ENCODE measurements around the gene UNKL. TPM values are rescaled to one million over a fixed set of nuclear protein-coding genes. Genes with fewer than 3 reads are reported as not detected.

The UNKL gene
- total RNA-seq, 4 donors from 2014 or later: 15.2 to 86.4 (median 24.2) TPM

DNA sequence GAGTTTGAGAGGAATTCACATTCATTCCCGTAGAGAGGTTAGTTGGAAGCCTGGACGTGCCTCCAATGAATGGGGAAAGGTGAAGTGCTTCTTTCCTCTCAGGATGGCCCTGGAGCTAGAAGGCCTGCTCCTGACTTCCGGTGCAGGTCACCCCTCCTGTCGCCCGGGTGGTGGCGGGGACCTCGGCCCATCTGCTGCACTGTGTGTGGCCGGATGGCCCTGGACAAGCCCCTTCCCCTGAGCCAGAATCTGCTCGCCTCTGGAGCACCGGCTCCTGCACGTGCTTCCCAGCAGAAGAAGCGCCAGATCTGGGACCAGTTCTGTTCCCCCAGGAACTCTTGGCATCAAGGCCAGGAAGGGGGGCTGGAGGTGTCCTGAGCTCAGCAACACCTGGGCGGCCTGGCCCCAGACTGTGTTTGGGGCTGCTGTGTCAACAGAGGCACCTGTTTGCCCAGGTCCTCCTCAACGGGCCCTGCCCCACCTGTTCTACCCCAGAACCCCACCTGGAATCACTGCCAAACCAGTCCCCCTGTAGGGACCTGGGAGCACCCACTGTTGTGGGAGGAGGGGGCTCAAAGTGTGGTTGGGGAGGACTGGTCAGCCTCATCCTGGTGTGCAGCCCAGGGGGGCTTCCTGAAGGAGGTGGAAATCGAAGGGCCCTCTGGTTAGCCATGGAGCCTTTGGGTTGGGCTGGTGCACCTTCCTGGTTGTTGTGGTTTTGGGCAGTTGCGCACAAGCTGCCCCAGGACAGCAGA lies 11.3 kb upstream of the UNKL start:
- WGBS, 2 donors (ENCODE audit: low coverage in 1 of 2): 84 to 100% methylated on average over 1 to 11 of the region's 16 CpGs
- H3K27me3 ChIP-seq: peaks cover 6% of the 10 kb centered on the region
- H3K4me1 ChIP-seq: peaks cover 0 to 11% (median 8%) of the 10 kb centered on the region in 4 donors
- intact Hi-C loops (cut with DNase I; ENCODE audit: low total_unique reads) (no loop called here), in situ Hi-C loops (cut with MboI; ENCODE audit: low pct_ligation_motif_present in 1 of 4, low pct_unique_long_range_greater_than_20kb in 1 of 4, low sequenced_read_pairs in 3 of 4) (no loop called here)
- no peaks in the 10 kb centered on the region for H3K9me3 ChIP-seq
- H3K36me3 ChIP-seq: no peaks in the 10 kb centered on the region
- TF ChIP-seq POLR2A (IDR thresholded peaks at IDR 0.05) (no peak), POLR2AphosphoS5 (IDR thresholded peaks at IDR 0.05) (no peak), EP300 (IDR thresholded peaks at IDR 0.05; ENCODE audit: low read depth) (no peak)
- TF ChIP-seq, protein P1, sequence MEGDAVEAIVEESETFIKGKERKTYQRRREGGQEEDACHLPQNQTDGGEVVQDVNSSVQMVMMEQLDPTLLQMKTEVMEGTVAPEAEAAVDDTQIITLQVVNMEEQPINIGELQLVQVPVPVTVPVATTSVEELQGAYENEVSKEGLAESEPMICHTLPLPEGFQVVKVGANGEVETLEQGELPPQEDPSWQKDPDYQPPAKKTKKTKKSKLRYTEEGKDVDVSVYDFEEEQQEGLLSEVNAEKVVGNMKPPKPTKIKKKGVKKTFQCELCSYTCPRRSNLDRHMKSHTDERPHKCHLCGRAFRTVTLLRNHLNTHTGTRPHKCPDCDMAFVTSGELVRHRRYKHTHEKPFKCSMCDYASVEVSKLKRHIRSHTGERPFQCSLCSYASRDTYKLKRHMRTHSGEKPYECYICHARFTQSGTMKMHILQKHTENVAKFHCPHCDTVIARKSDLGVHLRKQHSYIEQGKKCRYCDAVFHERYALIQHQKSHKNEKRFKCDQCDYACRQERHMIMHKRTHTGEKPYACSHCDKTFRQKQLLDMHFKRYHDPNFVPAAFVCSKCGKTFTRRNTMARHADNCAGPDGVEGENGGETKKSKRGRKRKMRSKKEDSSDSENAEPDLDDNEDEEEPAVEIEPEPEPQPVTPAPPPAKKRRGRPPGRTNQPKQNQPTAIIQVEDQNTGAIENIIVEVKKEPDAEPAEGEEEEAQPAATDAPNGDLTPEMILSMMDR (IDR thresholded peaks at IDR 0.05): no peak
- no peak overlapping the region for H3K4me3 ChIP-seq
- no peak for DNase-seq
- no peak overlapping the region for H3K27ac ChIP-seq

DNA sequence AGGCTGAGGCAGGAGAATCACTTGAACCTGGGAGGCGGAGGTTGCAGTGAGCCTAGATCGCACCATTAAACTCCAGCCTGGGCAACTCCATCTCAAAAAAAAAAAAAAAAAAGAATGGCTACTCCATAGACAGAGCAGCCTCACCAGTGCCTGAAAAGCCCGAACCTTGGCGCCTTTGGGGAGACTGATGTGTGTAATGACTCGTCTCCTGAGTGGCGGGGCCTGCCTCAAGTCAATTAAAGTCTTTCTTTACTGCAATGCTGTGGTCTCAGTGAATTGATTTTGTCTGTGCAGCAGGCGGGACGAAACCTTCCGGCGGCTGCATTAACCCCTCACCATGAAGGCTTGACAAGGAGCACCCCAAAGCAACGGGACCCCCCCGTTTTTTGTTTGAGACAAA lies 9.5 kb upstream of the UNKL start:
- Histone ChIP-seq H3K4me3 (no peak overlapping the region), H3K27ac (no peak overlapping the region), H3K9me3 (no peaks in the 10 kb centered on the region), H3K36me3 (no peaks in the 10 kb centered on the region), H3K4me1 (peaks cover 7 to 23% (median 19%) of the 10 kb centered on the region in 4 donors), H3K27me3 (no peaks in the 10 kb centered on the region)
- WGBS, 2 donors (ENCODE audit: low coverage in 1 of 2): 93% methylated on average over 12 of the region's 12 CpGs; no CpG with 5 or more reads in 1 of the 2 donors
- in situ Hi-C loops (cut with MboI; ENCODE audit: low pct_ligation_motif_present in 1 of 4, low pct_unique_long_range_greater_than_20kb in 1 of 4, low sequenced_read_pairs in 3 of 4): no loop called here
- no peak for DNase-seq
- TF ChIP-seq POLR2AphosphoS5 (IDR thresholded peaks at IDR 0.05) (no peak), POLR2A (IDR thresholded peaks at IDR 0.05) (no peak), EP300 (IDR thresholded peaks at IDR 0.05; ENCODE audit: low read depth) (no peak)
- TF ChIP-seq, protein P1 (IDR thresholded peaks at IDR 0.05): no peak
- intact Hi-C loops (cut with DNase I; ENCODE audit: low total_unique reads): no loop called here

DNA sequence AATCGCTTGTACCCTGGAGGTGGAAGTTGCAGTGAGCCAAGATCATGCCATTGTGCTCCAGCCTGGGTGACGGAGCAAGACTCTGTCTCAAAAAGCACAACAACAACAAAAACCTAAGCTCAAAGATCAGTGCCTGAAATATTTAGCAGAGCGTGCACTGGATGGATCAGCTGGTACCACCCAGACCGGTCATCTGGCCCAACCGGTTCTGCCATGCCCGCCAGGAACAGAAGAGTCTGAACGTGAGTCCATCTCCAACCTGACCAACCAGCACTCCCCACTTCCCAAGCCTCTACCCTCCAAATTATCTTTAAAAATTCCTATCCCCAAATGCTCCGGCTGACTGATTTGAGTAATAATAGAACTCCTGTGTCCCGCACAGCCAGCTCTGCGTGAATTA lies 7.6 kb upstream of the UNKL start:
- H3K9me3 ChIP-seq: no peaks in the 10 kb centered on the region
- no peaks in the 10 kb centered on the region for H3K27me3 ChIP-seq
- H3K27ac ChIP-seq: peak overlapping the region in 3 of 4 donors; percentile 95 to 97 (median 97)
- H3K36me3 ChIP-seq: no peaks in the 10 kb centered on the region
- intact Hi-C loops (cut with DNase I; ENCODE audit: low total_unique reads): no loop called here
- in situ Hi-C loops (cut with MboI; ENCODE audit: low pct_ligation_motif_present in 1 of 4, low pct_unique_long_range_greater_than_20kb in 1 of 4, low sequenced_read_pairs in 3 of 4): no loop called here
- TF ChIP-seq, protein P1 (IDR thresholded peaks at IDR 0.05): no peak
- no peak for TF ChIP-seq POLR2AphosphoS5 (IDR thresholded peaks at IDR 0.05)
- DNase-seq: no peak
- WGBS, 2 donors (ENCODE audit: low coverage in 1 of 2): 89 to 100% methylated on average over 3 to 10 of the region's 10 CpGs
- no peak overlapping the region for H3K4me3 ChIP-seq
- peaks cover 7 to 27% (median 18%) of the 10 kb centered on the region in 4 donors for H3K4me1 ChIP-seq

DNA sequence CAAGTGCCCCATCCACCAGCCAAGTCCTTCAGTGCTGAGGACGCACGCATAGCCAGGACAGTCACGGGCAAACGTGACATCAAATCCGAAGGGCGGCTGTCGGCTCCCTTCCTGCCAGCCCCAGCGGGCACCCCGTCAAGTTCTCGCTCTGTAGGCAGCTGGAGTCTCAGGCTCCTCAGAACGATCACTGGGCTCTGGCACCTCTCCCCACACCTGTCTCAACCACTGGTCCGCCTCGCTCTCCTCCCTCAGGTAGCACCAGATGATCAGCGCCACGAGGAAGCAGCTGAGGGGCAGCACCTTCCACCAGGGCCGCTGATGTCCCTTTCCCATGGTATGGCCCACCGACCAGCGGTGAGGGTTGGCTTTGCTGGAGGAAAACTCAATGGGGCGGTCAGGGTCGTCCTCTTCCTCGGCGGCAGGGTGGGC lies 5.6 kb upstream of the UNKL start:
- Histone ChIP-seq H3K4me1 (peaks cover 7 to 28% (median 19%) of the 10 kb centered on the region in 4 donors), H3K4me3 (peak overlapping the region; percentile 60 to 94 (median 74)), H3K9me3 (no peaks in the 10 kb centered on the region), H3K36me3 (no peaks in the 10 kb centered on the region), H3K27ac (peak overlapping the region; percentile 94 to 97 (median 96)), H3K27me3 (no peaks in the 10 kb centered on the region)
- TF ChIP-seq EP300 (IDR thresholded peaks at IDR 0.05; ENCODE audit: low read depth) (no peak), POLR2A (IDR thresholded peaks at IDR 0.05) (no peak), POLR2AphosphoS5 (IDR thresholded peaks at IDR 0.05) (no peak)
- TF ChIP-seq, protein P1 (IDR thresholded peaks at IDR 0.05): no peak
- intact Hi-C loops (cut with DNase I; ENCODE audit: low total_unique reads) (no loop called here), in situ Hi-C loops (cut with MboI; ENCODE audit: low pct_ligation_motif_present in 1 of 4, low pct_unique_long_range_greater_than_20kb in 1 of 4, low sequenced_read_pairs in 3 of 4) (no loop called here)
- WGBS, 2 donors (ENCODE audit: low coverage in 1 of 2): 1% methylated on average over 22 of the region's 22 CpGs; no CpG with 5 or more reads in 1 of the 2 donors
- no peak for DNase-seq
